ENCODE measurements around the gene SGTA. TPM values are rescaled to one million over a fixed set of nuclear protein-coding genes. Genes with fewer than 3 reads are reported as not detected.

The SGTA gene
- total RNA-seq, 8 experiments from 2014 or later = 29.5 to 85.5 (median 68.5) TPM

DNA sequence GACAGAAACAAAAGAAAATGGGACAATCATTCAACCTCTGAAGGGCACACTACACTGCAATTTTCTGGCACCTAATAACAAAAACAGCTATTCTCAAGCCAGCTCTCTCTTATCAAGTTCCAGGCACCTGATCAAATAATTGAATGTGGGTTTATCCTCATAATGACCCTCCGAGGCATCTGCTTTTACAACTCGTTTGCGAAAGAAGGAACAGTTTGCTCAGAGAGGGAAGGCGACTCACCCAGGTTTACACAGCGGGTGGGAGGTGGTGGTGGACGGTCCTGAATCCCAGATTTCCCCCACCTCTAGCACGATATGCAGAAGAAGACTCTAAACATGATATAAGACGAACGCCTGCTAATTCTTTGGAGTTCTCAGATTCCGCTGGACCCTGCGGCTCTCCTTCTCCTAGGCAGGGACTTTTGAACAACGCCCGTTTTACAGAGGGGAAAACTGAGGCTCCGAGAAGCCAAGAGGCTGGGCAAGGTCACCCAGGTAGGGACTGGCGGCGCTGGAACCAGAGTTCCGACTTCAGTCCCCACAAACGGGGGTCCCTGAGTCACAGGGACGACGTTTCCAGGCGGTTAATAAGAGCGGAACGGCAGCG lies 641 bp downstream of the SGTA start:
- WGBS, 10 experiments = 0 to 8% (median 0%) methylated on average over 3 to 13 of the region's 24 CpGs; no CpG with 5 or more reads in 4 of the 10 experiments
- no peak for ATAC-seq (replicated peaks in 6 of 8)
- Histone ChIP-seq H3K4me1 (replicated peaks in 1 of 2) (peaks cover 25% of the 10 kb centered on the region in 2 donors), H3K4me3 (peak overlapping the region; percentile 86 to 98 (median 94)), H3K27ac (peak overlapping the region; percentile 78 to 95)
- in situ Hi-C loops (cut with MboI; ENCODE audit: low pct_unique_long_range_greater_than_20kb in 2 of 9, low sequenced_read_pairs in 9 of 9, unreplicated experiment in 9 of 9) = no loop called here

DNA sequence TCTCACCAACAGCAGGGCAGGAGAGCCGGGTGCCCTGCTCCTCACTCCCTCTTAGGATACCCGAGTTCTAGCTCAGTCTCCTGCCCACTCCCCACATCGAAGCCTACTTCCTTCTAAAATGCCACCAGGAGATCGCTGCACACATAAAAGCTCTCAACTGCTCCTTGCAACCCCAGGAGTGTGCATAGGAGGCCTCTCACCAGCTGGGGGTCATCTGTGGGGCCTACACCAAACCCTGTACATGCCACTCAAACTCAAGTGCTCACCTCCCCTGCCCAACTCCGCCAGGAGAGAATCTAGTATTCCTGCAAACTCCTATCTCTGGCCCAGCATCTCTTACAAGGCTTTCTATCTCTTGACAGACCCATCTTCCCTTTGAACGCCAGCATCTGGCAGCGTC lies 2.8 kb downstream of the SGTA start:
- WGBS, 10 experiments = 78 to 100% (median 96%) methylated on average over 1 to 6 of the region's 7 CpGs; no CpG with 5 or more reads in 3 of the 10 experiments
- no peak overlapping the region for H3K4me3 ChIP-seq
- in situ Hi-C loops (cut with MboI; ENCODE audit: low pct_unique_long_range_greater_than_20kb in 2 of 9, low sequenced_read_pairs in 9 of 9, unreplicated experiment in 9 of 9) = no loop called here
- H3K4me1 ChIP-seq (replicated peaks in 1 of 2) = peaks cover 25% of the 10 kb centered on the region in 2 donors
- H3K27ac ChIP-seq = no peak overlapping the region
- ATAC-seq (replicated peaks in 6 of 8) = no peak

GRCh38 chr19:2779121-2779740 lies 3.8 kb downstream of the SGTA start:
- no peak for ATAC-seq (replicated peaks in 6 of 8)
- Histone ChIP-seq H3K27ac (no peak overlapping the region), H3K4me1 (replicated peaks in 1 of 2) (peaks cover 18 to 21% of the 10 kb centered on the region in 2 donors)

GRCh38 chr19:2777952-2778683 lies 5.0 kb downstream of the SGTA start:
- Histone ChIP-seq H3K27ac (no peak overlapping the region), H3K4me1 (replicated peaks in 1 of 2) (peaks cover 10 to 15% of the 10 kb centered on the region in 2 donors), H3K4me3 (no peak overlapping the region)
- in situ Hi-C loops (cut with MboI; ENCODE audit: low pct_unique_long_range_greater_than_20kb in 2 of 9, low sequenced_read_pairs in 9 of 9, unreplicated experiment in 9 of 9) = no loop called here
- ATAC-seq (replicated peaks in 6 of 8) = no peak
- WGBS, 10 experiments = 80 to 100% (median 80%) methylated on average over 1 to 5 of the region's 19 CpGs; no CpG with 5 or more reads in 7 of the 10 experiments

More at GRCh38 chr19:2779121-2779740, 3.8 kb downstream of the SGTA start:
- 20 to 100% (median 90%) methylated on average over 1 to 5 of the region's 14 CpGs; no CpG with 5 or more reads in 3 of the 10 experiments for WGBS, 10 experiments
- in situ Hi-C loops (cut with MboI; ENCODE audit: low pct_unique_long_range_greater_than_20kb in 2 of 9, low sequenced_read_pairs in 9 of 9, unreplicated experiment in 9 of 9) = no loop called here
- H3K4me3 ChIP-seq = no peak overlapping the region

GRCh38 chr19:2775556-2776430 lies 7.3 kb downstream of the SGTA start:
- in situ Hi-C loops (cut with MboI; ENCODE audit: low pct_unique_long_range_greater_than_20kb in 2 of 9, low sequenced_read_pairs in 9 of 9, unreplicated experiment in 9 of 9) = no loop called here
- WGBS, 10 experiments = 86 to 100% (median 90%) methylated on average over 5 to 18 of the region's 29 CpGs; no CpG with 5 or more reads in 1 of the 10 experiments
- Histone ChIP-seq H3K4me1 (replicated peaks in 1 of 2) (peaks cover 0 to 3% of the 10 kb centered on the region in 2 donors), H3K27ac (peak overlapping the region; percentile 26 to 54), H3K4me3 (no peak overlapping the region)
- peak in 4 of 8 experiments; percentile 37 to 56 (median 50) for ATAC-seq (replicated peaks in 6 of 8)

GRCh38 chr19:2774953-2775555 lies 8.0 kb downstream of the SGTA start:
- Histone ChIP-seq H3K4me3 (no peak overlapping the region), H3K27ac (no peak overlapping the region), H3K4me1 (replicated peaks in 1 of 2) (peaks cover 0 to 3% of the 10 kb centered on the region in 2 donors)
- 87 to 100% (median 98%) methylated on average over 1 to 4 of the region's 24 CpGs; no CpG with 5 or more reads in 6 of the 10 experiments for WGBS, 10 experiments
- in situ Hi-C loops (cut with MboI; ENCODE audit: low pct_unique_long_range_greater_than_20kb in 2 of 9, low sequenced_read_pairs in 9 of 9, unreplicated experiment in 9 of 9) = no loop called here
- peak in 4 of 8 experiments; percentile 1 to 29 (median 7) for ATAC-seq (replicated peaks in 6 of 8)

- Histone ChIP-seq H3K4me3 (no peak overlapping the region), H3K27ac (no peak overlapping the region), H3K4me1 (replicated peaks in 1 of 2) (peaks cover 0 to 3% of the 10 kb centered on the region in 2 donors)
- peak in 1 of 8 experiments; percentile 17 for ATAC-seq (replicated peaks in 6 of 8)
- 50 to 90% (median 80%) methylated on average over 2 to 9 of the region's 32 CpGs; no CpG with 5 or more reads in 4 of the 10 experiments for WGBS, 10 experiments
- in situ Hi-C loops (cut with MboI; ENCODE audit: low pct_unique_long_range_greater_than_20kb in 2 of 9, low sequenced_read_pairs in 9 of 9, unreplicated experiment in 9 of 9) = no loop called here
These were observed 8.9 kb downstream of the SGTA start for GRCh38 chr19:2774083-2774679.

GRCh38 chr19:2771786-2772674 lies 11.0 kb downstream of the SGTA start:
- ATAC-seq (replicated peaks in 6 of 8) = peak; percentile 25 to 87 (median 66)
- peak overlapping the region in 1 of 2 donors; percentile 51 for H3K27ac ChIP-seq
- WGBS, 10 experiments = 73 to 95% (median 91%) methylated on average over 4 to 9 of the region's 29 CpGs; no CpG with 5 or more reads in 4 of the 10 experiments
- no peak overlapping the region for H3K4me3 ChIP-seq
- H3K4me1 ChIP-seq (replicated peaks in 1 of 2) = peaks cover 0 to 3% of the 10 kb centered on the region in 2 donors
- in situ Hi-C loops (cut with MboI; ENCODE audit: low pct_unique_long_range_greater_than_20kb in 2 of 9, low sequenced_read_pairs in 9 of 9, unreplicated experiment in 9 of 9) = no loop called here

DNA sequence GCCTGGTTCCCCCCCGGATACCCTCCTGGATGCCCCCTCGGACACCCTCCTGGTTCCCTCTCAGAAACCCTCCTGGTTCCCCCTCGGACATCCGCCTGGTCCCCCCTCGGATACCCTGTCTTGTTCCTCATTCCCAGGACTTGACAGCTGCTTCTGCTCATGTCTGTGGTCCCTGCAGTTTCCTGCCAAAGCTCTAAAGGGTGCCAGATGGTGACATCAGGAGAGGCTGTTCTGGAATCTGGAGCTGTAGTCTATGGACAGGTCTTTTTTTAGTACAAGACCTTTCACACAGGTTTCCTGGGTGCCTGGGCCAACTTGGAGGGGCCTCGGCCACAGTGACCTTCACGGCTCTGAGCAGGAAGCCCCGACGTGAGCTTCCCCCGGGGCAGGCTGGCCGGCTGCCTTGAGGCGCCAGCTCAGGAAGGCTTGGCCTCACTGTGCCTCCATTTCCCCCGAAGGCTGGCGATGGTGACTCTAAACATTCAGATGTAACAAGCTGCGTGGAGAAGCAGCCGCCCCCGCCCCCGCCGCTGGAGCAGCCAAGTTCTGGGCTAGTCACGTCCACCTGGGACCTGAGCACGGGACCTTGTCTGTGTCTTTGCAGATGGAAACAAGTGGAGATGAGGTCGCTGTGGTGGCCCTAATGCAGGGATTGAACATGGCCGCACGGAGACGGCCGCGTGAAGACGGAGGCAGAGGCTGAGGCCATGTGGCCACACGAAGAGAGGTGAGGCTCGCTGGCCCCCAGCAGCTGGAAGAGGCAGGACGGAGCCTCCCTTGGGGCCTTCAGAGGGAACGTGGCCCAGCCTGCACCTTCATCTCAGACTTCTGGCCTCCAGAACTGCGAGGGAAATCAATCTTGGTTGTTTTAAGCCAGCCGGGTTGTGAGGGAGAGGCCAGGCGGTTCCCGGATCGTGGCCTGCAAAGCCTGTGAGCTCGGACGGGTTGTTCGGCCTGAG lies 12.7 kb downstream of the SGTA start:
- in situ Hi-C loops (cut with MboI; ENCODE audit: low pct_unique_long_range_greater_than_20kb in 2 of 9, low sequenced_read_pairs in 9 of 9, unreplicated experiment in 9 of 9) = no loop called here
- WGBS, 10 experiments = 90% methylated on average over 2 to 17 of the region's 40 CpGs; no CpG with 5 or more reads in 6 of the 10 experiments
- ATAC-seq (replicated peaks in 6 of 8) = no peak
- no peak overlapping the region for H3K4me3 ChIP-seq
- no peaks in the 10 kb centered on the region for H3K4me1 ChIP-seq (replicated peaks in 1 of 2)
- no peak overlapping the region for H3K27ac ChIP-seq

DNA sequence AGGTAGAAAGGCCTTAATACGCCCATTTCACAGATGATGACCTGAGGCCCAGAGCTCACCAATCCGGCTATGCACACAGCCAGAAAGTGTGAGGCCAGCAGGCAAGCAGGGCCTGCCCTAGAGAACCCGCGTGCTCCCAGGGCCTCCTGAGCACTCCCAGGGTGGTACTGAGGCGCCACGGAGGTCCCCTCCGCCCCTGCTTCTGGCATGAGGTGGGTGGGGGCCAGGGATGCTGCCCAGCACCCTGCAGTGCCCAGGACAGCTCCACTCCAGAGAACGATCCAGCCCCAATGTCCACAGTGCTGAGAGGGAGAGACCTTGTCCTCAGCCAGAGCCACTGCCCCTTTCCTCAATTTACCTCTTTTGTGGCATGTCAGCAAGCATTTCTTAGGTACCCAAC lies 13.9 kb downstream of the SGTA start:
- no peak overlapping the region for H3K27ac ChIP-seq
- 83 to 100% (median 98%) methylated on average over 1 to 4 of the region's 8 CpGs; no CpG with 5 or more reads in 7 of the 10 experiments for WGBS, 10 experiments
- H3K4me3 ChIP-seq = no peak overlapping the region
- H3K4me1 ChIP-seq (replicated peaks in 1 of 2) = no peaks in the 10 kb centered on the region
- in situ Hi-C loops (cut with MboI; ENCODE audit: low pct_unique_long_range_greater_than_20kb in 2 of 9, low sequenced_read_pairs in 9 of 9, unreplicated experiment in 9 of 9) = no loop called here
- ATAC-seq (replicated peaks in 6 of 8) = no peak

Data from motor neuron (in vitro differentiated cells).